ENCODE data around the gene MIDN.

The MIDN gene

GRCh38 chr19:1262623-1263123 is 14.3 kb downstream of the MIDN start:
- FAIRE-seq: no peak
- TF ChIP-seq CTCF (IDR thresholded peaks at IDR 0.05; ENCODE audit: insufficient read depth, missing control alignments): no peak
- no peak for DNase-seq (ENCODE audit: insufficient read length, low spot score)

GRCh38 chr19:1263188-1263587 is 14.8 kb downstream of the MIDN start:
- no peak for FAIRE-seq
- DNase-seq (ENCODE audit: insufficient read length, low spot score): no peak
- no peak for TF ChIP-seq CTCF (IDR thresholded peaks at IDR 0.05; ENCODE audit: insufficient read depth, missing control alignments)

- no peak for TF ChIP-seq CTCF (IDR thresholded peaks at IDR 0.05; ENCODE audit: insufficient read depth, missing control alignments)
- no peak for FAIRE-seq
- DNase-seq (ENCODE audit: insufficient read length, low spot score): no peak
These were observed 16.6 kb downstream of the MIDN start for GRCh38 chr19:1264801-1265614.

GRCh38 chr19:1265615-1266128 is 17.3 kb downstream of the MIDN start:
- TF ChIP-seq CTCF (IDR thresholded peaks at IDR 0.05; ENCODE audit: insufficient read depth, missing control alignments): no peak
- DNase-seq (ENCODE audit: insufficient read length, low spot score) (no peak), FAIRE-seq (no peak)

- DNase-seq (ENCODE audit: insufficient read length, low spot score) (peak; percentile 94), FAIRE-seq (no peak)
These were observed 17.9 kb downstream of the MIDN start for GRCh38 chr19:1266129-1266915.

GRCh38 chr19:1266916-1267476 is 18.6 kb downstream of the MIDN start:
- DNase-seq (ENCODE audit: insufficient read length, low spot score) (no peak), FAIRE-seq (no peak)
- peak; percentile 74 for TF ChIP-seq CTCF (IDR thresholded peaks at IDR 0.05; ENCODE audit: insufficient read depth, missing control alignments)

More at GRCh38 chr19:1266129-1266915, 17.9 kb downstream of the MIDN start:
- TF ChIP-seq CTCF (IDR thresholded peaks at IDR 0.05; ENCODE audit: insufficient read depth, missing control alignments): no peak

Data from D721Med (cell line).